ENCODE measurements around the gene BTBD16.
A peak's percentile ranks its signal among the peaks of the same experiment; 100 is the strongest.

The BTBD16 gene

GRCh38 chr10:122346326-122346950 lies 75.3 kb downstream of the BTBD16 start:
- Histone ChIP-seq H3K4ac (ENCODE audit: low read length) (no peak overlapping the region), H2BK5ac (ENCODE audit: low read length) (no peak overlapping the region), H3K9me3 (replicated peaks in 1 of 2; ENCODE audit: control insufficient read depth in 2 of 2, insufficient read depth in 1 of 2, low read depth in 1 of 2, low read length in 2 of 2) (peaks cover 14 to 20% of the 10 kb centered on the region in 2 donors), H3K27ac (replicated peaks; ENCODE audit: low read length) (no peak overlapping the region), H3K4me1 (ENCODE audit: control insufficient read depth in 2 of 2, insufficient read depth in 1 of 2, low read depth in 1 of 2, low read length in 2 of 2) (peaks cover 10 to 28% of the 10 kb centered on the region in 2 donors), H2AK5ac (ENCODE audit: low read depth, low read length) (no peak overlapping the region), H3K14ac (ENCODE audit: low read length) (no peak overlapping the region), H2BK15ac (ENCODE audit: low read length) (no peak overlapping the region), H3K36me3 (replicated peaks in 1 of 2; ENCODE audit: control insufficient read depth in 2 of 2, insufficient read depth in 2 of 2, low read length in 2 of 2) (no peaks in the 10 kb centered on the region), H3K9ac (ENCODE audit: low read depth, low read length, poor library complexity) (no peak overlapping the region), H3K79me1 (ENCODE audit: low read depth, low read length) (no peaks in the 10 kb centered on the region), H3K27me3 (ENCODE audit: control insufficient read depth in 3 of 3, insufficient read depth in 3 of 3, low read depth in 1 of 3, low read length in 3 of 3) (no peaks in the 10 kb centered on the region), H2AFZ (ENCODE audit: low read length) (no peak overlapping the region), H3K18ac (ENCODE audit: low read length) (no peak overlapping the region), H2BK120ac (ENCODE audit: low read depth, low read length) (no peak overlapping the region), H3K4me3 (ENCODE audit: low read length in 2 of 2) (no peak overlapping the region), H4K91ac (ENCODE audit: low read depth, low read length, poor library complexity) (no peak overlapping the region), H2BK12ac (ENCODE audit: low read length) (no peak overlapping the region), H3K23ac (ENCODE audit: low read depth, low read length, poor library complexity) (no peak overlapping the region), H4K8ac (ENCODE audit: low read depth, low read length) (no peak overlapping the region), H3K4me2 (ENCODE audit: insufficient read depth, low read length, poor library complexity, severe bottlenecking) (no peak overlapping the region)
- WGBS, 2 donors (ENCODE audit: extremely low coverage in 2 of 2, insufficient read length in 2 of 2, insufficient replicate concordance in 1 of 2) = no CpG with 5 or more reads among the region's 4 CpGs
- no peak for DNase-seq (ENCODE audit: low spot score)

- DNase-seq (ENCODE audit: low spot score) = no peak
- Histone ChIP-seq H2AK5ac (ENCODE audit: low read depth, low read length) (peak overlapping the region; percentile 56), H3K4me1 (ENCODE audit: control insufficient read depth in 2 of 2, insufficient read depth in 1 of 2, low read depth in 1 of 2, low read length in 2 of 2) (peaks cover 10 to 28% of the 10 kb centered on the region in 2 donors), H3K9ac (ENCODE audit: low read depth, low read length, poor library complexity) (no peak overlapping the region), H3K14ac (ENCODE audit: low read length) (peak overlapping the region; percentile 14), H2BK12ac (ENCODE audit: low read length) (peak overlapping the region; percentile 24), H3K79me1 (ENCODE audit: low read depth, low read length) (no peaks in the 10 kb centered on the region), H3K9me3 (replicated peaks in 1 of 2; ENCODE audit: control insufficient read depth in 2 of 2, insufficient read depth in 1 of 2, low read depth in 1 of 2, low read length in 2 of 2) (peaks cover 14 to 20% of the 10 kb centered on the region in 2 donors), H3K18ac (ENCODE audit: low read length) (peak overlapping the region; percentile 50), H3K27ac (replicated peaks; ENCODE audit: low read length) (peak overlapping the region; percentile 35), H3K4ac (ENCODE audit: low read length) (no peak overlapping the region), H2BK15ac (ENCODE audit: low read length) (peak overlapping the region; percentile 86), H4K8ac (ENCODE audit: low read depth, low read length) (no peak overlapping the region), H3K23ac (ENCODE audit: low read depth, low read length, poor library complexity) (no peak overlapping the region), H3K4me2 (ENCODE audit: insufficient read depth, low read length, poor library complexity, severe bottlenecking) (no peak overlapping the region), H3K27me3 (ENCODE audit: control insufficient read depth in 3 of 3, insufficient read depth in 3 of 3, low read depth in 1 of 3, low read length in 3 of 3) (no peaks in the 10 kb centered on the region), H2BK120ac (ENCODE audit: low read depth, low read length) (peak overlapping the region; percentile 56), H3K4me3 (ENCODE audit: low read length in 2 of 2) (no peak overlapping the region), H2BK5ac (ENCODE audit: low read length) (peak overlapping the region; percentile 76), H4K91ac (ENCODE audit: low read depth, low read length, poor library complexity) (peak overlapping the region; percentile 22), H2AFZ (ENCODE audit: low read length) (no peak overlapping the region), H3K36me3 (replicated peaks in 1 of 2; ENCODE audit: control insufficient read depth in 2 of 2, insufficient read depth in 2 of 2, low read length in 2 of 2) (no peaks in the 10 kb centered on the region)
- no CpG with 5 or more reads among the region's 8 CpGs for WGBS, 2 donors (ENCODE audit: extremely low coverage in 2 of 2, insufficient read length in 2 of 2, insufficient replicate concordance in 1 of 2)
These were observed 76.2 kb downstream of the BTBD16 start for GRCh38 chr10:122347170-122347841.

- no peaks in the 10 kb centered on the region for H3K36me3 ChIP-seq (replicated peaks in 1 of 2; ENCODE audit: control insufficient read depth in 2 of 2, insufficient read depth in 2 of 2, low read length in 2 of 2)
- peaks cover 14 to 20% of the 10 kb centered on the region in 2 donors for H3K9me3 ChIP-seq (replicated peaks in 1 of 2; ENCODE audit: control insufficient read depth in 2 of 2, insufficient read depth in 1 of 2, low read depth in 1 of 2, low read length in 2 of 2)
- no CpG with 5 or more reads among the region's 4 CpGs for WGBS, 2 donors (ENCODE audit: extremely low coverage in 2 of 2, insufficient read length in 2 of 2, insufficient replicate concordance in 1 of 2)
- H4K91ac ChIP-seq (ENCODE audit: low read depth, low read length, poor library complexity) = no peak overlapping the region
- H3K4me3 ChIP-seq (ENCODE audit: low read length in 2 of 2) = no peak overlapping the region
- no peak overlapping the region for H2BK15ac ChIP-seq (ENCODE audit: low read length)
- H2AK5ac ChIP-seq (ENCODE audit: low read depth, low read length) = no peak overlapping the region
- DNase-seq (ENCODE audit: low spot score) = peak; percentile 60
- H2BK120ac ChIP-seq (ENCODE audit: low read depth, low read length) = no peak overlapping the region
- no peak overlapping the region for H2BK5ac ChIP-seq (ENCODE audit: low read length)
- no peak overlapping the region for H3K23ac ChIP-seq (ENCODE audit: low read depth, low read length, poor library complexity)
- H3K9ac ChIP-seq (ENCODE audit: low read depth, low read length, poor library complexity) = no peak overlapping the region
- H2AFZ ChIP-seq (ENCODE audit: low read length) = peak overlapping the region; percentile 65
- H4K8ac ChIP-seq (ENCODE audit: low read depth, low read length) = no peak overlapping the region
- no peaks in the 10 kb centered on the region for H3K27me3 ChIP-seq (ENCODE audit: control insufficient read depth in 3 of 3, insufficient read depth in 3 of 3, low read depth in 1 of 3, low read length in 3 of 3)
- peaks cover 19 to 32% of the 10 kb centered on the region in 2 donors for H3K4me1 ChIP-seq (ENCODE audit: control insufficient read depth in 2 of 2, insufficient read depth in 1 of 2, low read depth in 1 of 2, low read length in 2 of 2)
- H2BK12ac ChIP-seq (ENCODE audit: low read length) = no peak overlapping the region
- peak overlapping the region; percentile 80 for H3K27ac ChIP-seq (replicated peaks; ENCODE audit: low read length)
- no peak overlapping the region for H3K14ac ChIP-seq (ENCODE audit: low read length)
- no peak overlapping the region for H3K18ac ChIP-seq (ENCODE audit: low read length)
- no peak overlapping the region for H3K4me2 ChIP-seq (ENCODE audit: insufficient read depth, low read length, poor library complexity, severe bottlenecking)
- H3K4ac ChIP-seq (ENCODE audit: low read length) = no peak overlapping the region
- H3K79me1 ChIP-seq (ENCODE audit: low read depth, low read length) = no peaks in the 10 kb centered on the region
These were observed 77.4 kb downstream of the BTBD16 start for GRCh38 chr10:122348512-122348911.

GRCh38 chr10:122348935-122349361 lies 77.9 kb downstream of the BTBD16 start:
- H3K27ac ChIP-seq (replicated peaks; ENCODE audit: low read length) = peak overlapping the region; percentile 80
- H3K18ac ChIP-seq (ENCODE audit: low read length) = no peak overlapping the region
- H3K14ac ChIP-seq (ENCODE audit: low read length) = no peak overlapping the region
- no CpG with 5 or more reads among the region's 7 CpGs for WGBS, 2 donors (ENCODE audit: extremely low coverage in 2 of 2, insufficient read length in 2 of 2, insufficient replicate concordance in 1 of 2)
- peak; percentile 65 for DNase-seq (ENCODE audit: low spot score)
- peaks cover 22 to 36% of the 10 kb centered on the region in 2 donors for H3K4me1 ChIP-seq (ENCODE audit: control insufficient read depth in 2 of 2, insufficient read depth in 1 of 2, low read depth in 1 of 2, low read length in 2 of 2)
- H3K9ac ChIP-seq (ENCODE audit: low read depth, low read length, poor library complexity) = no peak overlapping the region
- H2BK12ac ChIP-seq (ENCODE audit: low read length) = no peak overlapping the region
- no peak overlapping the region for H2BK5ac ChIP-seq (ENCODE audit: low read length)
- H3K79me1 ChIP-seq (ENCODE audit: low read depth, low read length) = no peaks in the 10 kb centered on the region
- H4K91ac ChIP-seq (ENCODE audit: low read depth, low read length, poor library complexity) = no peak overlapping the region
- H2BK15ac ChIP-seq (ENCODE audit: low read length) = no peak overlapping the region
- no peak overlapping the region for H3K4me3 ChIP-seq (ENCODE audit: low read length in 2 of 2)
- no peak overlapping the region for H3K4ac ChIP-seq (ENCODE audit: low read length)
- no peak overlapping the region for H4K8ac ChIP-seq (ENCODE audit: low read depth, low read length)
- H3K9me3 ChIP-seq (replicated peaks in 1 of 2; ENCODE audit: control insufficient read depth in 2 of 2, insufficient read depth in 1 of 2, low read depth in 1 of 2, low read length in 2 of 2) = peaks cover 14 to 20% of the 10 kb centered on the region in 2 donors
- H3K36me3 ChIP-seq (replicated peaks in 1 of 2; ENCODE audit: control insufficient read depth in 2 of 2, insufficient read depth in 2 of 2, low read length in 2 of 2) = no peaks in the 10 kb centered on the region
- H2AK5ac ChIP-seq (ENCODE audit: low read depth, low read length) = no peak overlapping the region
- H3K23ac ChIP-seq (ENCODE audit: low read depth, low read length, poor library complexity) = no peak overlapping the region
- H2BK120ac ChIP-seq (ENCODE audit: low read depth, low read length) = no peak overlapping the region
- H3K27me3 ChIP-seq (ENCODE audit: control insufficient read depth in 3 of 3, insufficient read depth in 3 of 3, low read depth in 1 of 3, low read length in 3 of 3) = no peaks in the 10 kb centered on the region
- H2AFZ ChIP-seq (ENCODE audit: low read length) = peak overlapping the region; percentile 65
- no peak overlapping the region for H3K4me2 ChIP-seq (ENCODE audit: insufficient read depth, low read length, poor library complexity, severe bottlenecking)

All from neuronal stem cell (in vitro differentiated cells).